EH (cell line): ENCODE measurements around the gene SLC35G3.
"Not testable (repeated sequence)": the region's sequence is repeated elsewhere in the genome, so short reads cannot be mapped to it uniquely, and the experiment has no call there.

Experiments used
- DNase-seq: peaks from one replicate; pipeline ENCODE4 v3.0.0-alpha.2; 2015; ENCODE audit warnings: low read depth

SLC35G3 gene

GRCh38 chr17:35194001-35194400 lies at the start of gene SLC35G3:
Gene SLC35G3, minus strand, starts transcription at chr17:35194393. Its CDS starts 86 bp downstream, at chr17:35194307.
- DNase-seq: not testable (repeated sequence)

- DNase-seq: peak; percentile 87
Observed at GRCh38 chr17:35243561-35244340, 49.6 kb upstream of the SLC35G3 start.

GRCh38 chr17:35242805-35243560 lies 48.8 kb upstream of the SLC35G3 start, which contains the start of gene SLFN5:
Gene SLFN5, plus strand, starts transcription at chr17:35243072. Its CDS starts 15,619 bp downstream, at chr17:35258691.
- DNase-seq: peak; percentile 92

- peak; percentile 51 for DNase-seq
Observed at GRCh38 chr17:35242158-35242804, 48.1 kb upstream of the SLC35G3 start.

GRCh38 chr17:35241520-35241919 lies 47.3 kb upstream of the SLC35G3 start:
- DNase-seq: no peak

- no peak for DNase-seq
Observed at GRCh38 chr17:35240861-35241260, 46.7 kb upstream of the SLC35G3 start.

GRCh38 chr17:35239823-35240222 lies 45.6 kb upstream of the SLC35G3 start:
- DNase-seq: peak; percentile 32

GRCh38 chr17:35238821-35239220 lies 44.6 kb upstream of the SLC35G3 start:
- DNase-seq: peak; percentile 77

- no peak for DNase-seq
Observed at GRCh38 chr17:35236821-35237220, 42.6 kb upstream of the SLC35G3 start.

- DNase-seq: no peak
Observed at GRCh38 chr17:35235917-35236316, 41.7 kb upstream of the SLC35G3 start.

- no peak for DNase-seq
Observed at GRCh38 chr17:35235289-35235688, 41.1 kb upstream of the SLC35G3 start.

- DNase-seq: not testable (repeated sequence)
Observed at GRCh38 chr17:35234315-35234714, 40.1 kb upstream of the SLC35G3 start.

- no peak for DNase-seq
Observed at GRCh38 chr17:35229638-35230037, 35.4 kb upstream of the SLC35G3 start.

- no peak for DNase-seq
Observed at GRCh38 chr17:35227546-35227945, 33.4 kb upstream of the SLC35G3 start.

- no peak for DNase-seq
Observed at GRCh38 chr17:35224436-35224835, 30.2 kb upstream of the SLC35G3 start.

- no peak for DNase-seq
Observed at GRCh38 chr17:35222452-35222851, 28.3 kb upstream of the SLC35G3 start.

- DNase-seq: no peak
Observed at GRCh38 chr17:35218915-35219314, 24.7 kb upstream of the SLC35G3 start.

- DNase-seq: no peak
Observed at GRCh38 chr17:35217107-35217506, 22.9 kb upstream of the SLC35G3 start.

GRCh38 chr17:35214631-35215273 lies 20.6 kb upstream of the SLC35G3 start:
- no peak for DNase-seq

GRCh38 chr17:35214192-35214591 lies 20.0 kb upstream of the SLC35G3 start:
- DNase-seq: no peak

- DNase-seq: no peak
Observed at GRCh38 chr17:35213412-35213940, 19.3 kb upstream of the SLC35G3 start.

- DNase-seq: no peak
Observed at GRCh38 chr17:35212668-35213067, 18.5 kb upstream of the SLC35G3 start.
